Kasumi-1 (cell line): ENCODE measurements around the gene HSDL2.
"Not testable (repeated sequence)": the region's sequence is repeated elsewhere in the genome, so short reads cannot be mapped to it uniquely, and the experiment has no call there.

Experiments
- DNase-seq, 2 experiments: peaks; one replicate each; lab custom pipeline; 2025; lab: John Stamatoyannopoulos, UW

The HSDL2 gene

GRCh38 chr9:112380102-112380824, at the start of gene HSDL2:
Gene HSDL2 (plus strand): TSS chr9:112380108. CDS start chr9:112380164, 56 bp downstream.
- peak; percentile 49 to 52 for DNase-seq

GRCh38 chr9:112331674-112331952, 48.3 kb upstream of the HSDL2 start:
- peak in 1 of 2 experiments; percentile 28 for DNase-seq

GRCh38 chr9:112332214-112332613, 47.7 kb upstream of the HSDL2 start:
- DNase-seq: peak; percentile 39 to 50

- peak; percentile 50 to 60 for DNase-seq
Observed at GRCh38 chr9:112332674-112332976, 47.3 kb upstream of the HSDL2 start.

GRCh38 chr9:112332977-112333638, 46.8 kb upstream of the HSDL2 start, which contains the start of gene PTBP3:
Gene PTBP3 (minus strand): TSS chr9:112333619. CDS start chr9:112297865, 35,754 bp downstream.
- DNase-seq: no peak

- peak; percentile 86 to 91 for DNase-seq
Observed at GRCh38 chr9:112333639-112334431, 46.1 kb upstream of the HSDL2 start.

- peak; percentile 47 to 76 for DNase-seq
Observed at GRCh38 chr9:112334432-112334841, 45.5 kb upstream of the HSDL2 start.

GRCh38 chr9:112337547-112337946, 42.4 kb upstream of the HSDL2 start:
- DNase-seq: no peak

- DNase-seq: no peak
Observed at GRCh38 chr9:112338561-112338960, 41.3 kb upstream of the HSDL2 start.

- no peak for DNase-seq
Observed at GRCh38 chr9:112339886-112340285, 40.0 kb upstream of the HSDL2 start.

GRCh38 chr9:112341730-112342129, 38.2 kb upstream of the HSDL2 start:
- no peak for DNase-seq

- no peak for DNase-seq
Observed at GRCh38 chr9:112348257-112349007, 31.5 kb upstream of the HSDL2 start.

- no peak for DNase-seq
Observed at GRCh38 chr9:112349008-112349333, 30.9 kb upstream of the HSDL2 start.

- no peak for DNase-seq
Observed at GRCh38 chr9:112351184-112351583, 28.7 kb upstream of the HSDL2 start.

- DNase-seq: no peak
Observed at GRCh38 chr9:112352209-112352608, 27.7 kb upstream of the HSDL2 start.

GRCh38 chr9:112354081-112354743, 25.7 kb upstream of the HSDL2 start:
- no peak for DNase-seq

GRCh38 chr9:112355427-112355897, 24.4 kb upstream of the HSDL2 start:
- DNase-seq: no peak

GRCh38 chr9:112360047-112360804, 19.7 kb upstream of the HSDL2 start:
- DNase-seq: no peak

GRCh38 chr9:112361601-112362000, 18.3 kb upstream of the HSDL2 start:
- DNase-seq: peak; percentile 42 to 70

- no peak for DNase-seq
Observed at GRCh38 chr9:112364761-112365160, 15.1 kb upstream of the HSDL2 start.

GRCh38 chr9:112365257-112365656, 14.7 kb upstream of the HSDL2 start:
- DNase-seq: not testable (repeated sequence)
